Measurements from ENCODE around the gene GATA3. TPM values are rescaled to one million over a fixed set of nuclear protein-coding genes. Genes with fewer than 3 reads are reported as not detected.

Gene GATA3
- total and polyA plus RNA-seq, 5 donors = 0.76 to 1.7 (median 1.0) TPM

Other genes with a start within 250 kb of the GATA3 start
- 10 to 100 TPM in 2 of 4 donors, 1 to 10 TPM in 2; 7.9 to 11.3 (median 9.6) TPM for gene TAF3, start 236.2 kb upstream of the GATA3 start, total RNA-seq
- 4.7 TPM for gene TAF3, start 236.2 kb upstream of the GATA3 start, polyA plus RNA-seq

Measured in right cardiac atrium (tissue), 5 donors.